IPS DF 4.7 (cell line): Measurements from ENCODE around the gene RAB20.
"Not testable (repeated sequence)": the region's sequence is repeated elsewhere in the genome, so short reads cannot be mapped to it uniquely, and the experiment has no call there.

ENCODE experiments used
- DNase-seq: peaks from one replicate; pipeline ENCODE4 v3.0.0-alpha.2; 2013; ENCODE audit warnings: low spot score; ENCODE audit errors: extremely low read depth

RAB20 gene

GRCh38 chr13:110509971-110510786 is 51.3 kb downstream of the RAB20 start:
- no peak for DNase-seq

GRCh38 chr13:110509478-110509926 is 52.0 kb downstream of the RAB20 start:
- no peak for DNase-seq

DNA sequence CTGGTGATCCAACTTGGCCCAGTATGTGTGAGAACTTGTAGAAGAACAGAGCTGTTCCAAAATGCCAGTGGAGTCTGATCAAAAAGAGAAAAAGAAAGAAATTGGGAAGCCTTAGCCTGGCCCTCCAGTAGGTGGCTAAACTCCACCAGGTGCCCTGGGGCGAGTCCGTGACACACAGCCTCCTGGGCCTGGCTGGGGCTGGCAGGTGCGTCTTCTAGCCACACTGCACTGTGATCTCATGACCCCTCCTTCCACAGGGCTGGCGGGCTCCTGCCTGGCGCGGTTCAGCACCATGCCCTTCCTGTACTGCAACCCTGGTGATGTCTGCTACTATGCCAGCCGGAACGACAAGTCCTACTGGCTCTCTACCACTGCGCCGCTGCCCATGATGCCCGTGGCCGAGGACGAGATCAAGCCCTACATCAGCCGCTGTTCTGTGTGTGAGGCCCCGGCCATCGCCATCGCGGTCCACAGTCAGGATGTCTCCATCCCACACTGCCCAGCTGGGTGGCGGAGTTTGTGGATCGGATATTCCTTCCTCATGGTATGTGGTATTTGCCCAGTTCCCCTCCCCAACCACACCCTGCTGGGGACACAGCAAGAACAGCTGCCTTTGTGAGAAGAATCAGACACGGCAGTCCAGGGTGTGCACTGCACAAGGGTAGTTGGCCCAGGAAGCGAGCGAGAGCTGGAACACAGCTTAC is 53.7 kb downstream of the RAB20 start:
- no peak for DNase-seq

DNA sequence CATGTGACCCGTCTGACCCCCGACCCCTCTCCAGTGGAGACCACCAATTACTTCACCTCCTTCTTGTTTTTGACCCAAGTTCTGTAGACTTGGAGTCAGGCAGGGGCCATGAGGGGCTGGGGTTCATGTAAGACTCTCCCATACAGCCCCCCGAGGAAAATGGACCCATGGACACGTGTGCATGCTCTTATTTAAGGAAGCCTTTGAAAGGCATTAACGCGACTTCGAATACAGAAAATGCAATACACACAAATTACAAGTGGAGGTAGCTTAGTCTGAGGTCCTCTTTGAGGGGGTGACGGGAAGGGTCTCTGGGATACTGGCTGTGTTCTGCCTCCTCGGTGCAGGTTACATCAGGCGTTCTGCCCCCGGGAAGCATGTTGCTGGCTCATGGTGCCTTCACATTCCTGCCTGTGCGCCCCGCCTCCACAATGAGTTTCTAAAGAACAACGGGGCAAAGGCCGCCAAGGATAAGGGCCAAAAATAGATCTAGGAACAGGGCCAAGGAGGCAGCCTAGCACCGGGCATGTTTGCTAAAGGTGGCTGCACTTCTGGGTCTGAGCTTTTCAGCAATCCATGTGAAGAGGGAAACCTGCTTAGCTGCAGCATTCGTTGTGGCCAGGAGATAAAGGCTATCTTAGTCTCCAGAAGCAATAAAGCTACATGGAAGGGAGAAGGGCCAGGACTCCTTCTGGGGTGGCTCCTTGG is 54.5 kb downstream of the RAB20 start:
- no peak for DNase-seq

GRCh38 chr13:110506396-110506795 is 55.1 kb downstream of the RAB20 start:
- no peak for DNase-seq

GRCh38 chr13:110505594-110505993 is 55.9 kb downstream of the RAB20 start:
- DNase-seq = no peak

- no peak for DNase-seq
Measured at GRCh38 chr13:110503979-110504499, 57.5 kb downstream of the RAB20 start.

- DNase-seq = no peak
Measured at GRCh38 chr13:110503037-110503901, 58.3 kb downstream of the RAB20 start.

DNA sequence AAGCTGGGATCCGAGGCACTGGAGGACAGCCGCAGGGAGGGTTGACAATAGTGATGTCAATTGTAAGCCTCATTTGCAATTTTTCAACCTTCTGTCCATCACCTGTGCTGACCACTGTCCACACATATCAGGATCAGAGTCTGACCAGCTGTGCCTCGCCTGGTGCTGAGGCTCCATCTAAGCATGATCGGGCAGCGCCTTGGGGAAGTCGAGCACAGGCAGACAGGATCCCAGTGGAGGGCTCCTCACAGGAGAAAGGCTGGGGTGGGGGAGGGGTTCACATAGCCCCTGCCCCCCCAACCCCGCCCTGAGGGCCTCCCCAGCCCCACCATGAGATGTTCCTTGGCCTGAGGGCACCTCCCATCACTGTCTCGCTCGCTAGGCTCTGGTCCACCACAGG is 60.3 kb downstream of the RAB20 start:
- no peak for DNase-seq

GRCh38 chr13:110500341-110500740 is 61.2 kb downstream of the RAB20 start:
- no peak for DNase-seq

DNA sequence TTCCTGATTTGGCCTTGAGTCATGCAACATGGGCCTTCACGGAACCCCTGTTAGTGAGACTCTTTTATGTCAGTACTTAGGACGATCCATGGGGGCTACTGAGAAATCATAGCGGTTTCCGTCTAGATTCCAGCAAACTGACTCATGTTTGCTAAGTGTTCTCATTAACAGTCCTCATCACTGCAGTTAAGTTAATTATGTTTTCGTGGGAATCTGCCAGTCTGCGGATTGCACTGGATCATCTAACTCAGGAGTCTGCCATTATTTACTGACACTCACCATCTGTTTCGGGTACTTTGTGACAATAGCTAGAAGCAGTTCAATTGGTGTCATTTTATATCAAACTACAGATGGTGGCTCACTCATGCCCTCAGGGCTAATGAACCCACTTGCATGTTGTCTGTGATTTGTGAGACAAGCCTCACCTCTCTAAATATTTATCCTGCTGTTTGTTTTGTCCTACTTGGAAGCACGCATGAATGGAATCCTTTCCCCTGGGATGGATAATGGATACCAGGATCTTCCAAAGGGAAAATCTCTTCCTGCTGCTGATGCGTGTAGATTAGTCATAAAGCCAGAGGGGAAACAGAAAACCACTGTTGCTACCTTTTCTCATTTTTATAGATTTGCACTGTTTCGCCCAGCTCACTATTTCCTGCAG is 61.8 kb downstream of the RAB20 start:
- no peak for DNase-seq

GRCh38 chr13:110498765-110499164 is 62.8 kb downstream of the RAB20 start:
- no peak for DNase-seq

- DNase-seq = no peak
Measured at GRCh38 chr13:110498327-110498726, 63.2 kb downstream of the RAB20 start.

DNA sequence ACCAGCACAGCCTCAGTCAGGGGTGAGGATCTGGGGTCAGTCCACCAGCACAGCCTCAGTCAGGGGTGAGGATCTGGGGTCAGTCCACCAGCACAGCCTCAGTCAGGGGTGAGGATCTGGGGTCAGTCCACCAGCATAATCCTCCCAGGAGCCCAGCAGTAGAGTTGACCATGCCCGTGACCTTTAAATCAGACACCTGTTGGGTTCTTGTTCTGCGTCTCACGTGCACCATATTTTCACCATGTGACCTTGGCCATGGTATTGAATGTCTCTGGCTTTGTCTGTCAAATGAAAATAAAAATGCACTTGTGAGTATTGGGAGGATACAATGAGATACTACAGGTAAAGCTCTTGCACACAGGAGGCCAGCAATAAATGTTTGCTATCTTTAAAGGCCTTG is 63.6 kb downstream of the RAB20 start:
- not testable (repeated sequence) for DNase-seq

DNA sequence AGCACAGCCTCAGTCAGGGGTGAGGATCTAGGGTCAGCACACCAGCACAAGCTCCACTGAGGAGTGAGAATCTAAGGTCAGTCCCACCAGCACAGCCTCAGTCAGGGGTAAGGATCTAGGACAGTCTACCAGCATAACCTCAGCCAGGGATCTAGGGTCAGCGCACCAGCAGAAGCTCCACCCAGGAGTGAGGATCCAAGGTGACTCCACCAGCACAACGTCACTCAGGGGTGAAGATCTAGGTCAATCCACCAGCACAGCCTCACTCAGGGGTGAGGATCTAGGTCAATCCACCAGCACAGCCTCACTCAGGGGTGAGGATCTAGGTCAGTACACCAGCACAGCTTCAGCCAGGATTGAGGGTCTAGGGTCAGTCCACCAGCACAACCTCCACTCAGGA is 64.5 kb downstream of the RAB20 start:
- no peak for DNase-seq

DNA sequence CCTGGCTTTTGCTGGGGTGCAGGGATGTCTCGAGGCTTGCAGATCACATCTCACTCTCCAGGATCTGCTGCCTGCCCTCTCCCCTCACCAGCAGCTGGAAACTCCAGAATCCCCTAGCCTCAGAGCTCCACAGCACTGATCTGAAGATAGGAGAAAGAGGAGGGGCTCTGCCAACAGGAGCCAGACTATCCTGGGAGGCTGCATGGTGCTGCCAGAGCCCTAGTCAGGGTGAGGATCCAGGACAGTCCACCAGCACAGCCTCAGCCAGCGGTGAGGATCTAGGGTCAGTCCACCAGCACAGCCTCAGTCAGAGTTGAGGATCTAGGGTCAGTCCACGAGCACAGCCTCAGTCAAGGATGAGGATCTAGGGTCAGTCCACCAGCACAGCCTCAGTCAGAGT is 65.2 kb downstream of the RAB20 start:
- DNase-seq = no peak

DNA sequence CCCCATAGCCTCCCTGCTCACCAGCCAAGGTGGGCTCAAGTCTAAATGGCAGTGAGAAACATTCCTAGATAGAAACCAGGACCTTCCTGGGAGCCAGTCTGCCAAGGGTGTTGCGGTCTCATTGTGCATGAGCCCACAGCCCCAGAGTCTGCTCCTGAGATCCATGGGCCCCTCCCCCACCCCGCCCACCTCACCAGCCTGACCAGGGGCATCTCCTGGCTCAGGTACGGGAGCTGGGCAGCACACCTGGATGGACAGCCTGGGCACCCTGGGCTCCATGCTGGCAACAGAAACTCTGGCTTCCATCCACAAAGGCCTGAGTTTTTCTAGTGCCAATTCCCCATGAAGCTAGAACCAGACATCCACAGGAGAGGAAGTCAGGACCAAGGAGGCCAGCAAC is 65.6 kb downstream of the RAB20 start:
- no peak for DNase-seq

DNA sequence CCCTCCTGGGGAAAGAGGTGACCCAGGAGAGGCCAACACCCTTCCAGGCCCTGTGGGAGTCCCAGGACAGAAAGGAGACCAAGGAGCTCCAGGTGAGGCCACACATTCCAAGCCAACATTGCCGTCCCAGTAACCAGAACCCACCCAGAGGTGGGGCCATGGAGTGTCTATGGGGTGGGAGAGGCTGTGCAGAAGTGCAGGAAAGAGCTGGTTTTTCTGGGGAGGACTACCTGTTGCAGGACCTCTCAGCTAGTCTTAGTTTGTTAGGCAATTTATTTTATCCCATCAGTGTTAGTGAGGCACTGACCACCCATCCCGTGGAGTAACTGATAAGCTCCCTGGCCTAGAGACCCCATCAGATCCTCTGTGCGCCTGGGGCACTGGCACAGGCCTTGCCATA is 66.1 kb downstream of the RAB20 start:
- no peak for DNase-seq

DNA sequence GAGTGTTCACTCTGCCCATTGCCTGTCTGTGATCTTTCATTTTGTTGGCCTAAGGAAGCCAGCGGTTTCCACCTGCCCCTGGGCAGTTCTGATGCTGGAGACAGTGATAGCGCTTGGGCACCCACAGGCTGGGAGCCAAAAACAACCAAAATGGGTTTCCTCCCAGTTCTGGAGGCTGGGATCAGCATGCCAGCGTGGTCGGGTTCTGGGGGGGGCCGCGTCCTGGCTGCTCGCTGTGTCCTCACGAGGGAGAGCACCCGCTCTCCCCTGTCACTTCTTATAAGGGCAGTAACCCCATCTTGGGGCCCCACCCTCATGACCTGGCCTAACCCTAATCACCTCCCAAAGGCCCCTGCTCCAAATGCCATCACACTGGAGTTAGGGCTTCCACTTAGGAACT is 67.9 kb downstream of the RAB20 start:
- no peak for DNase-seq
